HL-60 (cell line): ENCODE data around the gene ACVRL1.

Source experiments
- POLR2AphosphoS5 ChIP-seq: IDR thresholded peaks from 2 replicates; pipeline ENCODE4 v1.6.1; 2012; ENCODE audit warnings: low read depth
- TF ChIP-seq, protein P1 (sequence below): IDR thresholded peaks from one replicate; pipeline ENCODE4 v1.5.1; 2011; ENCODE audit warnings: low read length, control low read depth, inconsistent platforms; ENCODE audit not compliant: insufficient read depth

DNA sequence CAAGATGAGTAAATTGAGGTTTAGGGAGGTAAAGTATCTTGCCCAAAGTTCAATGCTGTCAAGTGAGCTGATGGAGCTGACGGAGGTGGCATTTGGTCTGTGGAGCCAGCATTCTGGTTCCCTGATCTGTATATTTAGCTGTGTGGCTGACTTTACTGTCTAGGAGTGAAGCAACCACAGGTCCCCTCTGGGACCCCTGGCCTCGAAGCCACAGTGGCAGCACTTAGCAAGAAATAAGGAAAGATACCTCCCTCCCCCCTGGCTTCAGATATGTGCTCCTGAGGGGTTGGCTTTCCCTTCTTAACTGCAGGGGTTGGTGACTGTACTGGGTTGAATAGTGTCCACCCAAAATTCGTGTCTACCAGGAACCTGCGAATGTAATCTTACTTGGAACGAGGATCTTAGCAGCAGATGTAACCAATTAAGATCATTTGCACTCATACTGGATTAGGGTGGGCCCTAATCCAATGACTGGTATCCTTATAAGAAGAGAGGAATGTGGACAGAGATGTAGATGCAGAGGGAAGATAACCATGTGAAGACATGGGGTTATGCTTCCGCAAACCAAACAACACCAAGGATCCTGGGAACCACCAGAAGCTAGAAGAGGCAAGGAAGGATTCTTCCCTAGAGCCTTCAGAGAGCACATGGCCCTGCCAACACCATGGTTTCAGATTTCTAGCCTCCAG is 42.2 kb downstream of the ACVRL1 start:
- TF ChIP-seq POLR2AphosphoS5 = no peak
- TF ChIP-seq, protein P1, sequence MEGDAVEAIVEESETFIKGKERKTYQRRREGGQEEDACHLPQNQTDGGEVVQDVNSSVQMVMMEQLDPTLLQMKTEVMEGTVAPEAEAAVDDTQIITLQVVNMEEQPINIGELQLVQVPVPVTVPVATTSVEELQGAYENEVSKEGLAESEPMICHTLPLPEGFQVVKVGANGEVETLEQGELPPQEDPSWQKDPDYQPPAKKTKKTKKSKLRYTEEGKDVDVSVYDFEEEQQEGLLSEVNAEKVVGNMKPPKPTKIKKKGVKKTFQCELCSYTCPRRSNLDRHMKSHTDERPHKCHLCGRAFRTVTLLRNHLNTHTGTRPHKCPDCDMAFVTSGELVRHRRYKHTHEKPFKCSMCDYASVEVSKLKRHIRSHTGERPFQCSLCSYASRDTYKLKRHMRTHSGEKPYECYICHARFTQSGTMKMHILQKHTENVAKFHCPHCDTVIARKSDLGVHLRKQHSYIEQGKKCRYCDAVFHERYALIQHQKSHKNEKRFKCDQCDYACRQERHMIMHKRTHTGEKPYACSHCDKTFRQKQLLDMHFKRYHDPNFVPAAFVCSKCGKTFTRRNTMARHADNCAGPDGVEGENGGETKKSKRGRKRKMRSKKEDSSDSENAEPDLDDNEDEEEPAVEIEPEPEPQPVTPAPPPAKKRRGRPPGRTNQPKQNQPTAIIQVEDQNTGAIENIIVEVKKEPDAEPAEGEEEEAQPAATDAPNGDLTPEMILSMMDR = no peak
